Hepatocyte (in vitro differentiated cells): Measurements from ENCODE around the gene FRAT2.

Source experiments
- EZH2phosphoT487 ChIP-seq: fragments of 200-600 bp; sonication (generic); IDR thresholded peaks from one replicate; pipeline ENCODE4 v1.6.1; 2018; ENCODE audit warnings: antibody characterized with exemption, mild to moderate bottlenecking, low read depth, moderate library complexity; ENCODE audit not compliant: unreplicated experiment, severe bottlenecking
- TF ChIP-seq, protein P1 (sequence below): fragments of 200-600 bp; sonication (generic); IDR thresholded peaks from 2 replicates; pipeline ENCODE4 v1.5.1; 2016; ENCODE audit warnings: antibody characterized with exemption, mild to moderate bottlenecking; ENCODE audit not compliant: poor library complexity

DNA sequence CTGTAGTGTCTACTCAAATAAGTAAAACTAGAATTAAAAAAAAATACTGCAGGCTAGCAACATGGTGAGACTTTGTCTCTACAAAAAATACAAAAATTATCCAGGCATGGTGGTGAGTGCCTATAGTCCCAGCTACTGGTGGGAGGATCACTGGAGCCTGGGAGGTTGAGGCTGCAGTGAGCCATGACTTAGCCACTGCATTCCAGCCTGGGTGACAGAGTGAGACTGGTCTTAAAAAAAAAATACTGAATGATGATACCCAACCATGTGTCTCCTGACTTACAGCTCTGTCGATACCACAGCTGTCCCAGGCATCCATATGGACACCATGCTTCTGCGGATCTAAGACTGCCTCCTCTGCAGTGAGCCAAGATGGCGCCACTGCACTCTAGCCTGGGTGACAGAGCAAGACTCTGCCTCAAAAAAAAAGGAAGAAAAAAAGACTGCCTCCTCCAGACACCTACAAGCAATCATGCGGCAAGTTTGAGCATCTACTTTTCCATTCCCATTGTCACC is 23.4 kb downstream of the FRAT2 start:
- no peak for TF ChIP-seq EZH2phosphoT487
- TF ChIP-seq, protein P1, sequence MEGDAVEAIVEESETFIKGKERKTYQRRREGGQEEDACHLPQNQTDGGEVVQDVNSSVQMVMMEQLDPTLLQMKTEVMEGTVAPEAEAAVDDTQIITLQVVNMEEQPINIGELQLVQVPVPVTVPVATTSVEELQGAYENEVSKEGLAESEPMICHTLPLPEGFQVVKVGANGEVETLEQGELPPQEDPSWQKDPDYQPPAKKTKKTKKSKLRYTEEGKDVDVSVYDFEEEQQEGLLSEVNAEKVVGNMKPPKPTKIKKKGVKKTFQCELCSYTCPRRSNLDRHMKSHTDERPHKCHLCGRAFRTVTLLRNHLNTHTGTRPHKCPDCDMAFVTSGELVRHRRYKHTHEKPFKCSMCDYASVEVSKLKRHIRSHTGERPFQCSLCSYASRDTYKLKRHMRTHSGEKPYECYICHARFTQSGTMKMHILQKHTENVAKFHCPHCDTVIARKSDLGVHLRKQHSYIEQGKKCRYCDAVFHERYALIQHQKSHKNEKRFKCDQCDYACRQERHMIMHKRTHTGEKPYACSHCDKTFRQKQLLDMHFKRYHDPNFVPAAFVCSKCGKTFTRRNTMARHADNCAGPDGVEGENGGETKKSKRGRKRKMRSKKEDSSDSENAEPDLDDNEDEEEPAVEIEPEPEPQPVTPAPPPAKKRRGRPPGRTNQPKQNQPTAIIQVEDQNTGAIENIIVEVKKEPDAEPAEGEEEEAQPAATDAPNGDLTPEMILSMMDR = no peak
